B cell (primary cell): ENCODE measurements around the gene NSUN5. TPM values are rescaled to one million over a fixed set of nuclear protein-coding genes. Genes with fewer than 3 reads are reported as not detected.

ENCODE experiments used
- ATAC-seq: fragments of 200-7000 bp; cut with Tn5 transposase; one replicate; pipeline ENCODE4 v1.10.0; 2021; ENCODE audit warnings: low read depth, mild to moderate bottlenecking, moderate number of reproducible peaks, moderate library complexity
- CTCF ChIA-PET: fragments of 350-600 bp; sonication (Branson Sonifier 250); formaldehyde crosslinking; loops from one replicate; lab custom pipeline; 2021; ENCODE audit warnings: antibody characterized with exemption, inconsistent platforms; lab: Charles Lee
- POLR2A ChIA-PET: fragments of 350-600 bp; sonication (Branson Sonifier 250); formaldehyde crosslinking; loops from one replicate; lab custom pipeline; 2021; ENCODE audit warnings: antibody characterized with exemption; lab: Charles Lee
- DNase-seq: peaks from one replicate; pipeline ENCODE4 v3.0.0; 2013
- H2AFZ ChIP-seq: 2 replicates; pipeline ENCODE4 v1.6.1; 2012; ENCODE audit warnings: mild to moderate bottlenecking, low read depth, low read length; ENCODE audit not compliant: insufficient read depth, poor library complexity, severe bottlenecking
- H3K27ac ChIP-seq, 2 donors: 1 replicate in 1 of 2; 2 replicates in 1 of 2; pipeline ENCODE4 v1.5.1; 2012 to 2013; ENCODE audit warnings: low read length in 2 of 2, mild to moderate bottlenecking in 2 of 2, moderate library complexity in 1 of 2
- H3K27me3 ChIP-seq, 4 experiments: fragments of 200-600 bp in 1 of 4; sonication (generic) in 1 of 4; replicated peaks in 1 of 4; 1 replicate in 2 of 4; 2 replicates in 2 of 4; pipeline versions ENCODE4 v1.6.1 to v1.7.0; 2013 to 2016; ENCODE audit warnings: low read length in 3 of 4, mild to moderate bottlenecking in 2 of 4, mixed read lengths in 1 of 4, moderate library complexity in 1 of 4; ENCODE audit not compliant: insufficient read depth in 4 of 4, control insufficient read depth in 3 of 4; ENCODE audit errors: control extremely low read depth in 1 of 4
- H3K36me3 ChIP-seq, 2 experiments: replicated peaks in 1 of 2; 1 replicate in 1 of 2; 2 replicates in 1 of 2; pipeline versions ENCODE4 v1.6.1 to v1.7.1; 2013; ENCODE audit warnings: low read length in 1 of 2; ENCODE audit not compliant: insufficient read depth in 2 of 2, control insufficient read depth in 1 of 2; ENCODE audit errors: control extremely low read depth in 1 of 2, extremely low read depth in 1 of 2
- H3K4me1 ChIP-seq, 2 donors: fragments of 200-600 bp in 1 of 2; sonication (generic) in 1 of 2; 1 replicate in 1 of 2; 2 replicates in 1 of 2; pipeline versions ENCODE4 v1.5.1 to v1.6.1; 2013 to 2017; ENCODE audit warnings: low read length in 2 of 2; ENCODE audit not compliant: control insufficient read depth in 2 of 2, insufficient read depth in 2 of 2
- H3K4me2 ChIP-seq: replicated peaks from 2 replicates; pipeline ENCODE3; 2012; ENCODE audit warnings: mild to moderate bottlenecking, low read depth, low read length; ENCODE audit not compliant: poor library complexity, severe bottlenecking
- H3K4me3 ChIP-seq, 5 experiments: fragments of 200-600 bp in 1 of 5; sonication (generic) in 1 of 5; 1 replicate in 3 of 5; 2 replicates in 2 of 5; pipeline versions ENCODE4 v1.5.1 to v1.7.0; 2011 to 2016; ENCODE audit warnings: low read length in 4 of 5, mild to moderate bottlenecking in 4 of 5, low read depth in 2 of 5, control low read depth in 1 of 5, moderate library complexity in 1 of 5; ENCODE audit not compliant: insufficient read depth in 1 of 5; ENCODE audit errors: control extremely low read depth in 1 of 5, extremely low read depth in 1 of 5
- H3K79me2 ChIP-seq: fragments of 200-600 bp; sonication (generic); one replicate; pipeline ENCODE4 v1.6.0; 2016; ENCODE audit warnings: low read length; ENCODE audit not compliant: control insufficient read depth, insufficient read depth
- H3K9ac ChIP-seq: fragments of 200-600 bp; sonication (generic); 2 replicates; pipeline ENCODE4 v1.6.1; 2017; ENCODE audit warnings: mild to moderate bottlenecking, low read length, moderate library complexity
- H3K9me3 ChIP-seq, 3 donors: one replicate each; pipeline versions ENCODE4 v1.6.1 to v1.7.1; 2013; ENCODE audit warnings: low read length in 2 of 3; ENCODE audit not compliant: control insufficient read depth in 2 of 3, insufficient read depth in 1 of 3; ENCODE audit errors: control extremely low read depth in 1 of 3
- H4K20me1 ChIP-seq: 2 replicates; pipeline ENCODE4 v1.6.0; 2012; ENCODE audit warnings: mild to moderate bottlenecking, low read length; ENCODE audit not compliant: insufficient read depth, control insufficient read depth, poor library complexity, severe bottlenecking
- H3K27ac Mint-ChIP-seq: one replicate; pipeline ENCODE4 v1.8.0; 2021; ENCODE audit warnings: mixed read lengths
- H3K27me3 Mint-ChIP-seq: one replicate; pipeline ENCODE4 v1.8.0; 2021; ENCODE audit warnings: mixed read lengths
- H3K4me1 Mint-ChIP-seq: one replicate; pipeline ENCODE4 v1.8.0; 2021; ENCODE audit warnings: mixed read lengths
- H3K4me3 Mint-ChIP-seq: one replicate; pipeline ENCODE4 v1.8.0; 2021; ENCODE audit warnings: mixed read lengths
- H3K9me3 Mint-ChIP-seq: one replicate; pipeline ENCODE4 v1.8.0; 2022; ENCODE audit warnings: mixed read lengths; ENCODE audit not compliant: insufficient read depth
- CTCF ChIP-seq: fragments of 200-600 bp; IDR thresholded peaks from one replicate; pipeline ENCODE4 v1.8.0; 2022; ENCODE audit warnings: antibody characterized with exemption, mild to moderate bottlenecking
- EZH2 ChIP-seq: IDR thresholded peaks from 2 replicates; pipeline ENCODE4 v1.6.1; 2012; ENCODE audit warnings: borderline replicate concordance, low read depth, mild to moderate bottlenecking, moderate library complexity, low read length; ENCODE audit not compliant: insufficient read depth, poor library complexity, severe bottlenecking
- WGBS: methylation state at CpG from one replicate; pipeline ENCODE4 v1.1.5; 2013; ENCODE audit warnings: missing lambda C conversion rate; ENCODE audit not compliant: insufficient coverage; 5-methylcytosine and 5-hydroxymethylcytosine counted together
- intact Hi-C: fragments of 100-400 bp; cut with micrococcal nuclease; formaldehyde crosslinking; loops from one replicate; pipeline ENCODE4 v1.10.0; 2022
- polyA plus RNA-seq: library from polyadenylated mRNA; depleted of rRNA; stranded (reverse); fragments of >200 nt; gene quantifications from 2 replicates; pipeline ENCODE4 v1.2.3, GENCODE V29; 2012
- total RNA-seq, 2 donors: library from RNA; stranded (reverse); fragments of 120-200 nt in 1 of 2; gene quantifications; 1 replicate in 1 of 2; 2 replicates in 1 of 2; pipeline versions ENCODE4 v1.2.3 to v1.2.4, GENCODE V29; 2013 to 2022

The NSUN5 gene
- total and polyA plus RNA-seq, 2 donors (not counting 1 experiment from before 2014, with no cell fraction given): 67.1 to 98.0 TPM

GRCh38 chr7:73338321-73338720 lies 29.7 kb upstream of the NSUN5 start:
- no peaks in the 10 kb centered on the region for H4K20me1 ChIP-seq
- H3K27ac ChIP-seq: no peak overlapping the region
- TF ChIP-seq EZH2 (no peak), CTCF (no peak)
- no peak overlapping the region for H3K4me3 ChIP-seq
- no peak overlapping the region for H3K27ac Mint-ChIP-seq
- no peak overlapping the region for H3K9ac ChIP-seq
- peaks cover 0 to 5% (median 0%) of the 10 kb centered on the region in 4 experiments for H3K27me3 ChIP-seq
- H3K4me2 ChIP-seq: no peak overlapping the region
- DNase-seq (no peak), ATAC-seq (no peak)
- POLR2A ChIA-PET: no interaction called here
- H3K9me3 Mint-ChIP-seq: no peaks in the 10 kb centered on the region
- H3K36me3 ChIP-seq: no peaks in the 10 kb centered on the region
- H3K79me2 ChIP-seq: no peaks in the 10 kb centered on the region
- H2AFZ ChIP-seq: no peak overlapping the region
- H3K4me3 Mint-ChIP-seq: no peak overlapping the region
- CTCF ChIA-PET: no interaction called here
- peaks cover 4% of the 10 kb centered on the region for H3K4me1 Mint-ChIP-seq
- 67% methylated on average over 4 of the region's 10 CpGs for WGBS
- H3K4me1 ChIP-seq: no peaks in the 10 kb centered on the region
- peaks cover 15% of the 10 kb centered on the region for H3K27me3 Mint-ChIP-seq
- intact Hi-C loops: no loop called here
- H3K9me3 ChIP-seq: no peaks in the 10 kb centered on the region

- DNase-seq: no peak
- H3K9me3 Mint-ChIP-seq: no peaks in the 10 kb centered on the region
- H3K4me3 ChIP-seq: no peak overlapping the region
- no peak for TF ChIP-seq CTCF
- TF ChIP-seq EZH2: no peak
- ChIA-PET CTCF (interaction anchor here (0.7 to 0.9 kb wide), 2 partner anchors 8 to 209 kb away, joined by 3 read pairs; no protein-coding TSS in a partner anchor), POLR2A (no interaction called here)
- intact Hi-C loops: no loop called here
- no peaks in the 10 kb centered on the region for H3K27me3 ChIP-seq
- H3K9ac ChIP-seq: no peak overlapping the region
- no peak overlapping the region for H3K4me2 ChIP-seq
- H3K27ac Mint-ChIP-seq: no peak overlapping the region
- no peaks in the 10 kb centered on the region for H3K36me3 ChIP-seq
- H3K27ac ChIP-seq: no peak overlapping the region
- H3K79me2 ChIP-seq: no peaks in the 10 kb centered on the region
- 78% methylated on average over 4 of the region's 6 CpGs for WGBS
- no peak for ATAC-seq
- H3K9me3 ChIP-seq: peaks cover 0 to 5% (median 0%) of the 10 kb centered on the region in 3 donors
- no peaks in the 10 kb centered on the region for H3K4me1 ChIP-seq
- no peak overlapping the region for H2AFZ ChIP-seq
- no peak overlapping the region for H3K4me3 Mint-ChIP-seq
- no peaks in the 10 kb centered on the region for H4K20me1 ChIP-seq
- no peaks in the 10 kb centered on the region for H3K4me1 Mint-ChIP-seq
- peaks cover 4% of the 10 kb centered on the region for H3K27me3 Mint-ChIP-seq
Observed at GRCh38 chr7:73332447-73332846, 23.8 kb upstream of the NSUN5 start.
